GM06990 (cell line): ENCODE results near the gene HMMR.
"Not testable (repeated sequence)": the region's sequence is repeated elsewhere in the genome, so short reads cannot be mapped to it uniquely, and the experiment has no call there.

ENCODE experiments used
- DNase-seq: peaks from one replicate; pipeline ENCODE4 v3.0.0-alpha.2; 2011; ENCODE audit not compliant: insufficient read length; ENCODE audit errors: extremely low read depth
- H3K27me3 ChIP-seq: replicated peaks from 2 replicates; pipeline ENCODE4 v1.6.0; 2011; ENCODE audit warnings: low read length; ENCODE audit not compliant: control insufficient read depth, insufficient read depth
- H3K36me3 ChIP-seq: 2 replicates; pipeline ENCODE4 v1.5.1; 2011; ENCODE audit warnings: low read length; ENCODE audit not compliant: control insufficient read depth, insufficient read depth
- H3K4me3 ChIP-seq: replicated peaks from 2 replicates; pipeline ENCODE4 v1.5.1; 2011; ENCODE audit warnings: low read depth, mild to moderate bottlenecking, control low read depth, low read length
- TF ChIP-seq, protein P1 (sequence below): IDR thresholded peaks from 2 replicates; pipeline ENCODE4 v1.5.1; 2011; ENCODE audit warnings: low read length, control low read depth, mild to moderate bottlenecking, inconsistent platforms; ENCODE audit not compliant: insufficient read depth, poor library complexity, severe bottlenecking

Gene HMMR

DNA sequence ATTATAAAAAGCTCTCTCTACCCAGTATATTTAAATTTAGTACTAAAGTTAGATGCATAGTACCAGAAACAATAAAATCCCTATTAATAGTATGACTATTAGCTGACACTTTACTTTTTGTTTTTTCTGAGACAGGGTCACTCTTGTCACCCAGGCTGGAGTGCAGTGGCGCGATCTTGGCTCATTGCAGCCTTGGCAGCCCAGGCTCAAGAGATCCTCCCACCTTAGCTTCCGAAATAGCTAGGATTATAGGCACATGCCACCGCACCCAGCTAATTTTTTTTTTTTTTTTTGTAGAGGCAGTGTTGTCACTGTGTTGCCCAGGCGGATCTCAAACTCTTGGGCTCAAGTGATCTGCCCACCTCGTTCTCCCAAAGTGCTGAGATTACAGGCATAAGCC is 15.1 kb upstream of the HMMR start:
- TF ChIP-seq, protein P1, sequence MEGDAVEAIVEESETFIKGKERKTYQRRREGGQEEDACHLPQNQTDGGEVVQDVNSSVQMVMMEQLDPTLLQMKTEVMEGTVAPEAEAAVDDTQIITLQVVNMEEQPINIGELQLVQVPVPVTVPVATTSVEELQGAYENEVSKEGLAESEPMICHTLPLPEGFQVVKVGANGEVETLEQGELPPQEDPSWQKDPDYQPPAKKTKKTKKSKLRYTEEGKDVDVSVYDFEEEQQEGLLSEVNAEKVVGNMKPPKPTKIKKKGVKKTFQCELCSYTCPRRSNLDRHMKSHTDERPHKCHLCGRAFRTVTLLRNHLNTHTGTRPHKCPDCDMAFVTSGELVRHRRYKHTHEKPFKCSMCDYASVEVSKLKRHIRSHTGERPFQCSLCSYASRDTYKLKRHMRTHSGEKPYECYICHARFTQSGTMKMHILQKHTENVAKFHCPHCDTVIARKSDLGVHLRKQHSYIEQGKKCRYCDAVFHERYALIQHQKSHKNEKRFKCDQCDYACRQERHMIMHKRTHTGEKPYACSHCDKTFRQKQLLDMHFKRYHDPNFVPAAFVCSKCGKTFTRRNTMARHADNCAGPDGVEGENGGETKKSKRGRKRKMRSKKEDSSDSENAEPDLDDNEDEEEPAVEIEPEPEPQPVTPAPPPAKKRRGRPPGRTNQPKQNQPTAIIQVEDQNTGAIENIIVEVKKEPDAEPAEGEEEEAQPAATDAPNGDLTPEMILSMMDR, result no peak
- Histone ChIP-seq H3K36me3 (peaks cover 6% of the 10 kb centered on the region), H3K4me3 (no peak overlapping the region), H3K27me3 (no peaks in the 10 kb centered on the region)
- DNase-seq, result no peak

DNA sequence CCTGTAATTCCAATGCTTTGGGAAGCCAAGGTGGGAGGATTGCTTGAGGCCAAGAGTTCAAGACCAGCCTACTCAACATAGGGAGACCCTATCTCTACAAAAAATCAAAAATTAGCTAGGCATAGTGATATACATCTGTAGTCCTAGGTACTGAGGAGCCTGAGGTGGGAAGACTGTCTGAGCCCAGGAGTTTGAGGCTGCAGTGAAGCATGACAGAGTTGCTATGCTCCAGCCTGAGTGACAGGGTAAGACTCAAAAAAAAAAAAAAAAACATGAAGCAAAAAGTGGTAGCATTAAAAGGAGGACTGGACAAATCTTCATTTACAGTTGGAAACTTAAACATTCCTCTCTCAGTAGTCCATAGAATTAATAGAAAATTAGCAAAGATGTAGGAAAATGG is 13.2 kb upstream of the HMMR start:
- no peak overlapping the region for H3K4me3 ChIP-seq
- H3K36me3 ChIP-seq, result peaks cover 3% of the 10 kb centered on the region
- no peaks in the 10 kb centered on the region for H3K27me3 ChIP-seq
- TF ChIP-seq, protein P1, result no peak
- no peak for DNase-seq

DNA sequence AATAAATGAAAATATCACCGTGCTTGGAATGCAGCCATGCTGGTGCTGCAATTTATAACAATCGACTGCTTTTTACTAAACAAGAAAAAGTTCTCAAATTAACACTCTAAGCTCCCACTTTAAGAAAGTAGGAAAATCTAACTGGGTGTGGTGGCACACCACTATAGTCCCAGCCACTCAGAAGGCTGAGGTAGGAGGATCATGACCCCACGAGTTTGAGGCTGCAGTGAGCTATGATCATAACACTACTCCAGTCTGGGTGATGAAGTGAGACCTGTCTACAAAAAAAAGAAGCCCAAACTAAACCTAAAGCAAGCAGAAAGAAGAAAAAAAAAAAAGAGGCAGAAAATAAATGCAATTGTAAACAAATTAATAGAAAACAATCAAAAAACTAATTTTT is 12.6 kb upstream of the HMMR start:
- DNase-seq, result no peak
- Histone ChIP-seq H3K27me3 (no peaks in the 10 kb centered on the region), H3K4me3 (no peak overlapping the region), H3K36me3 (peaks cover 1% of the 10 kb centered on the region)
- TF ChIP-seq, protein P1, result no peak

DNA sequence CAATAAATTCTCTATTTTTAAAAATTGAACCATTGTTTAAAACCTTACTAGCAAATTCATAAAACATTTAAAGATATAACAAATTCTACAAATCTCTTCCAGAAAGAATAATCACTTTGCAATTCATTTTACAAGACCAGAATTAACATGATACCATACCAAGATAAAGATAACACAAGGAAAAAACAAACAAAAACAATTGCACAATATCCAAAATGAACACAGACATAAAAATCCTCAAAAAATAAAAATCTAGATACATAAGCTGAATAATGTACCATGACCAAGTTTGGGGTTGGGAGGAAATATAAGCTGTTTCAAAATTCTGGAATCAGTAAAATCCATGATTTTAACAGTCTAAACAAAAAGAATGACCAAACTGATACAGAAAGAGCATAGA is 11.9 kb upstream of the HMMR start:
- peaks cover 1% of the 10 kb centered on the region for H3K36me3 ChIP-seq
- H3K27me3 ChIP-seq, result no peaks in the 10 kb centered on the region
- no peak for DNase-seq
- TF ChIP-seq, protein P1, result no peak
- no peak overlapping the region for H3K4me3 ChIP-seq

DNA sequence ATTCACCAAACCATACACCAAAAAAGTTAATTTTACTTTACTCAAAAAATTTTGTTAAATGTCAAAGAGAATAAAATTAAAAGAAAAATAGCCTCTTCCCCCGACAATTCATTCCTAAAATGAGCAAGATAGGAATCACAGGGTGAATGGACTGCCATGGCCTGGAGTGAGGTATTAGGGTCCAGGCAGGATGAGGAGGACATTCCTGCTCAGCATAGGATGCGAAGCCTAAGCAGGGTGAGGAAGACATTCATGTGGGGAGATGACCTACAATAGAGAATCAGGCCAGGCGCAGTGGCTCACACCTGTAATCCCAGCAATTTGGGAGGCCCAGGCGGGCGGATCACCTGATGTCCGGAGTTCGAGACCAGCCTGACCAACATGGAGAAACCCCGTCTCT is 8.9 kb upstream of the HMMR start:
- TF ChIP-seq, protein P1, result no peak
- Histone ChIP-seq H3K36me3 (no peaks in the 10 kb centered on the region; the same call in none of the 2 replicates), H3K4me3 (no peak overlapping the region), H3K27me3 (no peaks in the 10 kb centered on the region)
- DNase-seq, result no peak

DNA sequence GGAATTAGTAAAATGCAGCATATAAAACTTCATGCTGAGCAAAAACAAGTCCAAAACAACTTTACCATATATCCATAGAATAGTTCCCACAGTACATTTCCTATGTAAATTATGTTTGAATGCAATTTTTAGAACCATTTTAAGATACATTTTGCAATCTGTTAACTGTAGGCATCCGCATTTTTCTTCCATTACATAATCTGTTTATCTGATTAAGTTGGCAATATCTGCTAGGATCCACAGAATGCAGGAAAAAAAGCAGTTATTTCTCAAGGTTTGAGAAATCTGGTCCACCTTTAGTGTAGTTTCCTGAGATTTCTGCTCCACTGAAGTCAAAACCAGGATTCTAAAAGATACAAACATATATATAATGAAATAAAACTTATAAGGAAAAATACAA is 6.7 kb upstream of the HMMR start:
- no peak for DNase-seq

DNA sequence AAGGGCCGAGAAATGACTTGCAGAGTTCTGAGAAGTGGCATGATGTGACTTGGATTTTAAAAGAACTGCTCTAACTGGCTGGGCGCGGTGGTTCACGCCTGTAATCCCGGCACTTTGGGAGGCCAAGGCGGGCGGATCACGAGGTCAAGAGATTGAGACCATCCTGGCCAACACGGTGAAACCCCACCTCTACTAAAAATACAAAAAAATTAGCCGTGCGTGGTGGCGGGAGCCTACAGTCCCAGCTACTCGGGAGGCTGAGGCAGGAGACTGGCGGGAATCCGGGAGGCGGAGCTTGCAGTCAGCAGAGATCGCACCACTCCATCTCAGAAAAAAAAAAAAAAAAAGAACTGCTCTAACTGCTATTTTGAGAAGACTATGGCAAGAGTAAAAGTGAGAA is 5.0 kb upstream of the HMMR start:
- not testable (repeated sequence) for H3K36me3 ChIP-seq, H3K4me3 ChIP-seq, H3K27me3 ChIP-seq, DNase-seq

More for the DNA sequence above, 6.7 kb upstream of the HMMR start:
- no peak overlapping the region for H3K4me3 ChIP-seq
- H3K36me3 ChIP-seq, result no peaks in the 10 kb centered on the region; the same call in none of the 2 replicates
- TF ChIP-seq, protein P1, result no peak
- no peaks in the 10 kb centered on the region for H3K27me3 ChIP-seq
